ENCODE measurements around the gene UPF3B. TPM values are rescaled to one million over a fixed set of nuclear protein-coding genes. Genes with fewer than 3 reads are reported as not detected.

UPF3B gene
- polyA plus RNA-seq, 1 donor = 17.0 TPM

DNA sequence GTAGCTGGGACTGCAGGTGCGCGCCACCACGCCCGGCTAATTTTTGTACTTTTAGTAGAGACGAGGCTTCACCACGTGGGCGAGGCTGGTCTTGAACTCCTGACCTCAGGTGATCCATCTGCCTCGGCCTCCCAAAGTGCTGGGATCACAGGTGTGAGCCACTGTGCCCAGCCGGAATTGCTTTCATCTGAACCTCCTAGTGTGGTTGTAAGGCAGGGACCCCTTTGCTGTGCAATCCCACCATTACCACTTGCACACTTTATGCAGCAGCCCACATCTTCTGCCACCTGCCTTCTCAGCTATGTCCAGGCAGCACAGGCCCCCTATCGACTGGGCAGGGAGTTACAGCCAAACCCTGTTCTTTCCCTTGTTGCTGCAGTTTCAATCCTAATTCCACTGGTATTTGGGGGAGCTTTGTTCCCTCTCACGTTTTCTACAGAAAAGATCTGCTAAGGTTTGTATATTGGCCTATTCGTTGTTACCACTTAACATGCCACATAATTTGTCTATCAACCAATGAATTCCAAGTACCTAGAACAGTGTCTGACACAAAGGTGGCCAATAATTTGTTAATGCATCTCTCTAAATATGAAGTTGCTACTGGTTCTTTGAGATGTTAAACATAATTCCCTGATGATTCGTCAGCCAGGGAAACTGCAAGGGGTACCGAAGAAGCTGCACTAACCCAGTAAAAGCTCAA is 67.9 kb downstream of the UPF3B start:
- no peak for DNase-seq
- WGBS (ENCODE audit: insufficient coverage, low lambda C conversion rate) = no CpG with 5 or more reads among the region's 14 CpGs
- Histone ChIP-seq H3K27me3 (ENCODE audit: control insufficient read depth, insufficient read depth, low read length) (no peaks in the 10 kb centered on the region), H3K4me1 (ENCODE audit: control insufficient read depth, insufficient read depth, low read length) (peaks cover 7% of the 10 kb centered on the region), H3K4me3 (ENCODE audit: low read length) (no peak overlapping the region), H3K36me3 (ENCODE audit: control insufficient read depth, insufficient read depth, low read length) (peaks cover 38% of the 10 kb centered on the region), H3K27ac (ENCODE audit: low read length) (no peak overlapping the region), H3K9me3 (ENCODE audit: control insufficient read depth, low read depth, low read length) (no peaks in the 10 kb centered on the region)

Other genes starting within 250 kb of the UPF3B start
- gene NKRF, start 246.5 kb downstream of the UPF3B start, polyA plus RNA-seq = 8.5 TPM
- 29.2 TPM for gene SEPTIN6, start 159.8 kb downstream of the UPF3B start, polyA plus RNA-seq
- gene SOWAHD, start 94.4 kb downstream of the UPF3B start, polyA plus RNA-seq = 4.4 TPM
- gene RPL39, start 61.3 kb downstream of the UPF3B start, polyA plus RNA-seq = 4,156 TPM
- 17.0 TPM for gene RNF113A, start 18.8 kb upstream of the UPF3B start, polyA plus RNA-seq
- 109 TPM for gene NDUFA1, start 18.9 kb upstream of the UPF3B start, polyA plus RNA-seq
- 0.40 TPM for gene AKAP14, start 42.9 kb upstream of the UPF3B start, polyA plus RNA-seq
- 10.2 TPM for gene NKAP, start 90.8 kb upstream of the UPF3B start, polyA plus RNA-seq
- 0.07 TPM for gene RHOXF2B, start 224.7 kb upstream of the UPF3B start, polyA plus RNA-seq

All from large intestine (tissue), 3 donors.